CD4-positive, CD25-positive, alpha-beta regulatory T cell (primary cell): ENCODE results near the gene FXYD2. TPM values are rescaled to one million over a fixed set of nuclear protein-coding genes. Genes with fewer than 3 reads are reported as not detected.

Source experiments
- ATAC-seq, 2 donors: fragments of 150-1000 bp; cut with Tn5 transposase; one replicate each; pipeline ENCODE4 v1.10.0; 2021; ENCODE audit warnings: low read depth in 2 of 2, moderate number of reproducible peaks in 2 of 2, moderate library complexity in 1 of 2
- DNase-seq, 3 donors: peaks; one replicate each; pipeline versions ENCODE4 v3.0.0 to v3.0.0-alpha.2; 2012 to 2022; ENCODE audit warnings: mixed read lengths in 1 of 3
- H3K27ac ChIP-seq: one replicate; pipeline ENCODE4 v1.7.0; 2013; ENCODE audit warnings: mild to moderate bottlenecking, low read length; ENCODE audit not compliant: insufficient read depth, poor library complexity, severe bottlenecking
- H3K27me3 ChIP-seq: one replicate; pipeline ENCODE4 v1.7.0; 2013; ENCODE audit warnings: low read length; ENCODE audit not compliant: control insufficient read depth, insufficient read depth
- H3K36me3 ChIP-seq: one replicate; pipeline ENCODE4 v1.7.0; 2013; ENCODE audit warnings: mild to moderate bottlenecking, low read length, moderate library complexity; ENCODE audit not compliant: control insufficient read depth, insufficient read depth
- H3K4me1 ChIP-seq: 2 replicates; pipeline ENCODE4 v1.7.0; 2013; ENCODE audit warnings: mild to moderate bottlenecking, low read length; ENCODE audit not compliant: insufficient read depth, control insufficient read depth, poor library complexity, severe bottlenecking
- H3K4me3 ChIP-seq: one replicate; pipeline ENCODE4 v1.7.0; 2013; ENCODE audit warnings: low read depth, mild to moderate bottlenecking, low read length, moderate library complexity
- H3K9me3 ChIP-seq, 2 experiments: 1 replicate in 1 of 2; 2 replicates in 1 of 2; pipeline ENCODE4 v1.7.0; 2013; ENCODE audit warnings: low read length in 2 of 2, mild to moderate bottlenecking in 1 of 2, moderate library complexity in 1 of 2; ENCODE audit not compliant: control insufficient read depth in 2 of 2
- H3K27ac Mint-ChIP-seq, 3 donors: one replicate each; pipeline ENCODE4 v1.8.0; 2020 to 2022; ENCODE audit warnings: mild to moderate bottlenecking in 3 of 3, mixed read lengths in 3 of 3, moderate library complexity in 2 of 3
- H3K27me3 Mint-ChIP-seq: one replicate; pipeline ENCODE4 v1.8.0; 2022; ENCODE audit warnings: mild to moderate bottlenecking, mixed read lengths
- H3K36me3 Mint-ChIP-seq: one replicate; pipeline ENCODE4 v1.8.0; 2020; ENCODE audit warnings: mixed read lengths
- H3K4me1 Mint-ChIP-seq, 4 donors: one replicate each; pipeline ENCODE4 v1.8.0; 2020 to 2022; ENCODE audit warnings: mixed read lengths in 4 of 4, mild to moderate bottlenecking in 1 of 4
- H3K4me3 Mint-ChIP-seq, 4 donors: one replicate each; pipeline ENCODE4 v1.8.0; 2020 to 2022; ENCODE audit warnings: mild to moderate bottlenecking in 4 of 4, mixed read lengths in 4 of 4, moderate library complexity in 3 of 4
- H3K9me3 Mint-ChIP-seq, 7 donors: one replicate each; pipeline ENCODE4 v1.8.0; 2020 to 2022; ENCODE audit warnings: mixed read lengths in 7 of 7, mild to moderate bottlenecking in 3 of 7, moderate library complexity in 2 of 7
- polyA plus RNA-seq, 4 donors: library from polyadenylated mRNA; unstranded; fragments of 300-500 nt; fragmentation: Illumina TruSeq; gene quantifications; one replicate each; pipeline ENCODE4 v1.2.3, GENCODE V29; 2021
- total RNA-seq: library from RNA; stranded (reverse); gene quantifications from one replicate; pipeline ENCODE4 v1.2.3, GENCODE V29; 2022

Gene FXYD2
- total and polyA plus RNA-seq, 5 donors from 2014 or later = 4.0 to 88.9 (median 71.8) TPM

DNA sequence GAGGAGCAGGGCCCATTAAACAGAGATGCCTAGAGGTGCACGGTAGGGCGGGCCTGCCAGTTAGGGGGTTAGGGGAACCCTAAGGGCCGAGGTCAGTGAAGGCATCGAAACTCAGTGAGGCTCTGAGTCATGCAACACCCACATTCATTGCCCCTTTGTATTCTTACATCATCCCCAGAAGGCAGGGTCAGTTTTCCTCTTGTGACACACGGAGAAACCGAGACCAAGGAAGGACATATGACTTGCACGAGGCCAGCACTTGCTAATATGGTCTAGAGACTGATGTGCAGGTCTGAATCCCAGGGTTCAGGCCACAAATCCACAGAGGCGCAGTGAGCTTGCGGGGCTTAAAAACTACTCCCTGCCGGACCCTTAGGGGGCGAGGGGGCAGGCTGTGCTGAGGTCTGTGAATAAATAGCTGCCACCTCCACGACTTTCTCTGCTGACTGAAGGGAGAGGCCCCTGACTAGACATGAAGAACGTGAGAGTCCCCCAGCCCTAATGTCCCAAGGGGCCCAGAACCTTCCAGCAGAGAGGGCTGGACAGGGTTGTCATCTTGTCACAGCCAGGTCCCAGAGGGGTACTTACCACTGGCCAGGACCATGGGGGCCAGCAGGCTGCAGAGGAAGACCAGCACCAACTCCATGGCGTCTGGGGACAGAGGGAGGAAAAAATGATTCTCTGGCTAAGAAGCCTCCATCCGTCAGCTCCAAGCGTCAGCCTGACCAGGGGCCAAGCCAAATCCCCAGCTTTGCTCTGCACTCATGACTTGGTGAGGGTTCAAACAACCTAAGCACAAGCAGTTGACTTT lies 17.8 kb upstream of the FXYD2 start:
- Mint-ChIP-seq H3K4me3 (no peak overlapping the region), H3K4me1 (peaks cover 0 to 12% (median 3%) of the 10 kb centered on the region in 4 donors), H3K27ac (no peak overlapping the region), H3K27me3 (peaks cover 11% of the 10 kb centered on the region), H3K9me3 (no peaks in the 10 kb centered on the region), H3K36me3 (no peaks in the 10 kb centered on the region)
- Histone ChIP-seq H3K9me3 (no peaks in the 10 kb centered on the region), H3K4me3 (no peak overlapping the region), H3K27ac (no peak overlapping the region), H3K4me1 (no peaks in the 10 kb centered on the region), H3K36me3 (no peaks in the 10 kb centered on the region), H3K27me3 (no peaks in the 10 kb centered on the region)
- ATAC-seq (no peak), DNase-seq (no peak)

DNA sequence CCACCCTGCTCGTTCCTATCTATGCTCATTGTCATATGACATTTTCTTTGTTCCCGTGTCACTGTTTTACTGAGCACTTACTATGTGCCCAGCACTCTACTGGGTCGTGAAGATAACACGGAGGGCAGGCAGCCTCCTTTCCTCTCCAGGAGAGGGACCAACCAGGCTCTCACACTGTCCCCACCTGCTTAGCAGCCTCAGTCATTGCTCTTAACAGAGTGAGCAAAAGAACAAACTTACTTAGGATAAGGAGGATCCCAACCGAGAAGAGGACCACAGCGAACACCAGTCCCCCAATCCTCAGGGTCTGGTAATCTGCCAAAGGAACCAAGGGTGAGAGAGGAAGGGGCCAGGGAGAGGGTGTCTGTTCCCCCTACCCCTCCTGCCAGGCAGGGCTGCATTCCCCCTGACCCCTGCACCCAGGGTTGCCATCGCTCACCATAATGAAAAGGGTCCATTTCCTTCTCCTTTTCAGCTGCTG lies 17.0 kb upstream of the FXYD2 start:
- Histone ChIP-seq H3K4me3 (no peak overlapping the region), H3K4me1 (no peaks in the 10 kb centered on the region), H3K27ac (no peak overlapping the region), H3K36me3 (no peaks in the 10 kb centered on the region), H3K27me3 (no peaks in the 10 kb centered on the region), H3K9me3 (no peaks in the 10 kb centered on the region)
- no peaks in the 10 kb centered on the region for H3K36me3 Mint-ChIP-seq
- DNase-seq (no peak), ATAC-seq (no peak)
- H3K27ac Mint-ChIP-seq = peak overlapping the region in 1 of 3 donors; percentile 16
- peaks cover 0 to 12% (median 3%) of the 10 kb centered on the region in 4 donors for H3K4me1 Mint-ChIP-seq
- peaks cover 11% of the 10 kb centered on the region for H3K27me3 Mint-ChIP-seq
- H3K4me3 Mint-ChIP-seq = no peak overlapping the region
- no peaks in the 10 kb centered on the region for H3K9me3 Mint-ChIP-seq

DNA sequence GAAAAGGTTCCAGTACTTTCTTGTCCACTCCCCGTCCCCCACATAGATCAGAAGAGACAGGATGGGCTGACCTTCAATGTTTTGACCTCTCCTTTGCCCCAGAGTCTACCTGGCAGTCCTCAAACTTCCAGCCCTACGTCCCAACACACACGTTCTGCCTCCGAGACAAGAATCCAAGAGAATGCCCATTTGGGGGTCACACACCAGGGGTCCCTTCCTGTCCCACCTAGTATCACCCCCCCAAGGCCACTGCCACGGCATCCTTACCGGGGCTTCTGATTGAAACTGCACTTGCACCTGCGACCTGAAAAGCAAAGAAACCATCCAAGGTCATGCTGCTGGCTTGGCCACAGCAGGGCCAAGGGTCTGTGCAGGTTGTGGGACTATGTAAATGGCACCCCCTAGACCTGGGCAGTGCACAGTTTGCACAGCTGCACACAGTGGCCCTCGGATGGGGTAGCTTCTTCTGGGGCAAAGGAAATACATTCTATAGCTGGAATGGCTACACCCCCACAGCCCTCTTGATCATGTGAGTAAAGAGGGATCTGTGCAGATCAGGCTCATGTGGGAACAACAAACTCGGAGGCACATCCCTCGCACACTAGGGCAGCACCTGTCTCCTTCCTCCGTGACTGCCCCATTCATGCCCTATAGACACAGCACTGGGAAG lies 16.5 kb upstream of the FXYD2 start:
- Mint-ChIP-seq H3K36me3 (no peaks in the 10 kb centered on the region), H3K4me1 (peaks cover 0 to 12% (median 3%) of the 10 kb centered on the region in 4 donors), H3K27ac (peak overlapping the region; percentile 45 to 54 (median 51)), H3K9me3 (no peaks in the 10 kb centered on the region), H3K4me3 (no peak overlapping the region), H3K27me3 (peaks cover 7% of the 10 kb centered on the region)
- no peaks in the 10 kb centered on the region for H3K36me3 ChIP-seq
- H3K4me3 ChIP-seq = no peak overlapping the region
- no peaks in the 10 kb centered on the region for H3K4me1 ChIP-seq
- H3K27ac ChIP-seq = no peak overlapping the region
- no peaks in the 10 kb centered on the region for H3K9me3 ChIP-seq
- H3K27me3 ChIP-seq = no peaks in the 10 kb centered on the region
- no peak for DNase-seq
- ATAC-seq = no peak

DNA sequence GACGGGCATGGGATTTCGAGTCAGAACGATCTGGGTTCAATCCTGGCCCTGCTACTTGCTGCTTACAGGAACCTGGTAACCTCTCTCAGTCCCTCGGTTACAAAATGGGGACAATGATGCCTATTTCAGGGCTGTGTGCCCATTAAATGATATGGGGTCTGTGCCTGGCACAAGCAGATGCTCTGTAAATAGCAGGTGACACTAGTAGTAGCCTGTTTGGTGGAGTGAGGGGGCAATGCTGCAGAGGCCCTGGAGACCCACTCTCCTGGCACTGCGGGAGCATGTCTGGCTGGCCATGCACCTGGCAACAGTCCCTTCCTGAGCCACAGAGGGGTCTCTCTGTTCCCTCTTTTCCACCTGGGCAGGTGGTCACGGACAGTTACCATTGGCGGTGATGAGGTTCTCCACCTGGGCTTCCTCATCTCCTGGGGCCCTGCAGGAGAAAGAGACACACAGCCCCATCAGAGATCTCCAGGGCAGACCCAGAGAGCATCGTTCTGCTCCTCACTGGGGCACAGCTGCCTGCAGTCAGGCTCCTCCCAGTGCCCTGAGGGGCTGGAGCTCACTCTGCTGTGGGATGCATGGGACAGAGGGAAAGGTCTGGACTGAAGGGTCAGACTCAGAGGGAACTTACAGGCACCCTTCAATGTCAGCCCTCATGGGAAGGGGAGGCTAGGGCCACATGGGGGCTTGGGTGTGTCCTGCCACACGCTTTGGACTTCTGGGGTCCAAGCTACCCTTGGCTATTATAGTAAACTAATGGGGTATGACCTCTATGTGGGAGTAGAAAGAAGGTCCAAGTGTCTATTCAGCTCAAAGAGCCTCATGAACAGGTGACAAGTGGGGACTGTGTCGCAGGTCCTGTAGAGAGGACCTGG lies 15.6 kb upstream of the FXYD2 start:
- ATAC-seq = no peak
- no peaks in the 10 kb centered on the region for H3K27me3 ChIP-seq
- peaks cover 0 to 12% (median 3%) of the 10 kb centered on the region in 4 donors for H3K4me1 Mint-ChIP-seq
- peaks cover 6% of the 10 kb centered on the region for H3K27me3 Mint-ChIP-seq
- no peaks in the 10 kb centered on the region for H3K36me3 Mint-ChIP-seq
- H3K9me3 ChIP-seq = no peaks in the 10 kb centered on the region
- H3K27ac Mint-ChIP-seq = peak overlapping the region; percentile 45 to 54 (median 51)
- no peak overlapping the region for H3K4me3 ChIP-seq
- H3K4me1 ChIP-seq = no peaks in the 10 kb centered on the region
- no peak overlapping the region for H3K4me3 Mint-ChIP-seq
- H3K27ac ChIP-seq = no peak overlapping the region
- no peak for DNase-seq
- no peaks in the 10 kb centered on the region for H3K36me3 ChIP-seq
- H3K9me3 Mint-ChIP-seq = no peaks in the 10 kb centered on the region

DNA sequence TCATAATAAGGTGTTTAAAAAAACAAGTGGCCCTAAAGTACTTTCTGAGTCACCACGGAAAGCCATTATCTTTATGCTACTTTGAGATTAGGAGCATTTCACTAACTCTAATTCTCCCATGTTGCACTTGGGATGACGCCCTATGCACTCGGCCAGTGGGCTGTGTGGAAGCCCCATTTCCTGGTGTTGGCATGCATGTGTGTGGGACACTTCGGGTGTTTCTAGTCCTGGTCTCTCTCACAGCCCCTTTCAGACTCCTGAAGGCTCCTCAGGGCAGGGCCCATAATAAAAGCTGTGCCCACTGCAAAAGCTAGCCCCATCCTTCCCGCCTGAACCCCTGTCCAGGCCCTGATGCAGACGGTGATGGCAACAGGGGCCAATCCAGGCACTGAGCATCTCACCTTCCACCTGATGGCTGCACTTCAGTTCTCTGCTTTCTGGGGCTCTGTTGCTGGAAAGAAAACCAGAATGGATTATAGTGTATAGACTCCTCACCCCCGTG lies 14.9 kb upstream of the FXYD2 start:
- no peak overlapping the region for H3K4me3 ChIP-seq
- Mint-ChIP-seq H3K4me3 (no peak overlapping the region), H3K36me3 (no peaks in the 10 kb centered on the region), H3K27ac (peak overlapping the region in 1 of 3 donors; percentile 25), H3K4me1 (peaks cover 0 to 6% (median 3%) of the 10 kb centered on the region in 4 donors), H3K9me3 (no peaks in the 10 kb centered on the region), H3K27me3 (peaks cover 6% of the 10 kb centered on the region)
- H3K36me3 ChIP-seq = no peaks in the 10 kb centered on the region
- no peak for DNase-seq
- H3K27ac ChIP-seq = no peak overlapping the region
- ATAC-seq = no peak
- no peaks in the 10 kb centered on the region for H3K9me3 ChIP-seq
- no peaks in the 10 kb centered on the region for H3K27me3 ChIP-seq
- H3K4me1 ChIP-seq = no peaks in the 10 kb centered on the region

DNA sequence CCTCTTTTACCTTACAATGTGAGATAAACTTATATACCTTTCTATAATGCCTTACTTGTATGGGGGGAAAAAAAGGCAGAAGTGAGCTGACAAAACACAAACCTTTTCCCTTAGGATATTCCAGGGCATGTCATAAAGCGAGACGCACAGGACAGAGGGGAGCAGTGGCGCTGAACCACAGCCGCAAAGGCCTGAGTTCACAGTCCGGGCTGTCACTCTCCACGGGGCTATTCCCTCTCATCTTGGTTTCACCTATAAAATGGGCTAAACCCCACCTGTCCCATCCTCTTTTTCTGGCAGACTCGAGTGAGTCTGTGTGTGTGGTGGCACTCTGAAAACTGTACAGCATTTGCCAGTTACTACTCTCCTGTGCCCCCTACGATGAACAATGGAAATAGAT lies 14.4 kb upstream of the FXYD2 start:
- H3K4me1 ChIP-seq = no peaks in the 10 kb centered on the region

DNA sequence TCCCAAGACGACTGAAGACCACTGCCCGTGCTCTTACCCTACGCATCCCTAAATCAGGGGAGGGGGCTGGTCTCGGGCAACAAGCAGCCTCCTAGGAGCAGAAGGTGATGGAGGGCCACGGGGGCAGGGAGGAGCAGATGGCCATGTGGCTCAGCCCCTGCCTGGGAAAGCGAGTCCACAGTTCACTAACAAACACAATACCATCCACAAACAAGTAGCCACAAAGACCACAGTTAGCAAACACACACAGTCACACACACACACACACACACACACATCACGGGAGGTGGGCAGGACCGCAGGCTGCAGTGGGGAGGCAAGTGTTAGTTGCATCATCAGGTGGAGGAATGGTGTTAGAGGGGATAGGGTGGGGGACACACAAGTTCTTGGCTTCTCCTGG lies 13.2 kb upstream of the FXYD2 start:
- no peaks in the 10 kb centered on the region for H3K9me3 Mint-ChIP-seq
- Histone ChIP-seq H3K27ac (no peak overlapping the region), H3K36me3 (no peaks in the 10 kb centered on the region), H3K4me3 (no peak overlapping the region), H3K27me3 (no peaks in the 10 kb centered on the region), H3K4me1 (no peaks in the 10 kb centered on the region), H3K9me3 (no peaks in the 10 kb centered on the region)
- no peaks in the 10 kb centered on the region for H3K4me1 Mint-ChIP-seq
- peaks cover 6% of the 10 kb centered on the region for H3K27me3 Mint-ChIP-seq
- ATAC-seq (no peak), DNase-seq (no peak)
- H3K36me3 Mint-ChIP-seq = no peaks in the 10 kb centered on the region
- no peak overlapping the region for H3K4me3 Mint-ChIP-seq
- no peak overlapping the region for H3K27ac Mint-ChIP-seq

More for the DNA sequence above, 14.4 kb upstream of the FXYD2 start:
- no peak overlapping the region for H3K4me3 Mint-ChIP-seq
- no peak for DNase-seq
- ATAC-seq = no peak
- no peaks in the 10 kb centered on the region for H3K9me3 ChIP-seq
- H3K4me3 ChIP-seq = no peak overlapping the region
- no peaks in the 10 kb centered on the region for H3K36me3 ChIP-seq
- no peaks in the 10 kb centered on the region for H3K9me3 Mint-ChIP-seq
- no peak overlapping the region for H3K27ac ChIP-seq
- H3K36me3 Mint-ChIP-seq = no peaks in the 10 kb centered on the region
- H3K27me3 ChIP-seq = no peaks in the 10 kb centered on the region
- peaks cover 6% of the 10 kb centered on the region for H3K27me3 Mint-ChIP-seq
- peak overlapping the region in 1 of 3 donors; percentile 25 for H3K27ac Mint-ChIP-seq
- H3K4me1 Mint-ChIP-seq = peaks cover 0 to 4% (median 1%) of the 10 kb centered on the region in 4 donors
